ENCODE measurements around the gene TTLL11.

The TTLL11 gene

DNA sequence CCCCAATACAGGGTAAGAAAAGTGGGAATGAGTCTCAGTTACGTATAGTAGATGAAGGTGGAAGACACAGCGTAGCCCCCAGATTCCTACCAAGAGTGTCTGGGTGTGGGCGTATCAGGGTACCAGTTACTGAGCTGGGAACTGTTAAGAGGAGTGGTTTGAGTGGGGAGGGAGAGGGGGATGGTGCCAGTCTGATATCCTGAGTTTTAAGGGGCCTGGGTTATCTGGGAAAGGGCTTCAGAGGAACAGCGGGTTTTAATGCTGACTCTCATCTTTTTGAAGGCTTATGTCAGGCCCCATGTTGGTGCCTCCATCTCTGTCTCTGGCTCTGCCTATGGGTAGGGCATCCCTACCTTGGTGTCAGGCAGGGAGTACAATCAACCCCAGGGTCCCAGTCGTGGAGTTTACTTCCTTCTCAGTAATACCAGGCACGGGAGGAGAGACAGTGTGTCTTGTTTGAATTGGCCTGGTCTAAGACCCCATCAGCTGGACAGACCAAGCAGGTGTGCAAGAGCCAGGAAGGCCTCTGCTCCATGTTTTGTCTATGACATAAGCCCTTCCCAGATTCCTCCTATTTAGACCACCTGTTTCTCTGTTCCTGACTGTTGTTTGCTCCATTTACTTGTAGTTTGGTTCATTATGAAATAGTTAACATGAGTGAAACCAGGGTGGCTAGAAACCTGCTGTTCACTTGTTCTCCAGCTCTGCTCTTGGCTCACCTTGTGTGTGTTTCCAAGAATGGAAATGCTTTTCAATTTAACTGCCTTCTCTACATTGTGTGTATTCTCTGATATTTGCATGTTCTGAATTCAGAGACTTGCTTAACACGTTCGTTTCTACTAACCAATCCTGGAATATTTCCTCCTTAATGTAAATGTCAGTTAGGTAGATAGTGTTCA is 316.1 kb downstream of the TTLL11 start:
- no peak for DNase-seq (ENCODE audit: low read depth)
- H3K4me3 ChIP-seq (ENCODE audit: low read length): no peak overlapping the region
- no peak for TF ChIP-seq CTCF (conservative IDR thresholded peaks at IDR 0.05; ENCODE audit: low read depth, low read length)

DNA sequence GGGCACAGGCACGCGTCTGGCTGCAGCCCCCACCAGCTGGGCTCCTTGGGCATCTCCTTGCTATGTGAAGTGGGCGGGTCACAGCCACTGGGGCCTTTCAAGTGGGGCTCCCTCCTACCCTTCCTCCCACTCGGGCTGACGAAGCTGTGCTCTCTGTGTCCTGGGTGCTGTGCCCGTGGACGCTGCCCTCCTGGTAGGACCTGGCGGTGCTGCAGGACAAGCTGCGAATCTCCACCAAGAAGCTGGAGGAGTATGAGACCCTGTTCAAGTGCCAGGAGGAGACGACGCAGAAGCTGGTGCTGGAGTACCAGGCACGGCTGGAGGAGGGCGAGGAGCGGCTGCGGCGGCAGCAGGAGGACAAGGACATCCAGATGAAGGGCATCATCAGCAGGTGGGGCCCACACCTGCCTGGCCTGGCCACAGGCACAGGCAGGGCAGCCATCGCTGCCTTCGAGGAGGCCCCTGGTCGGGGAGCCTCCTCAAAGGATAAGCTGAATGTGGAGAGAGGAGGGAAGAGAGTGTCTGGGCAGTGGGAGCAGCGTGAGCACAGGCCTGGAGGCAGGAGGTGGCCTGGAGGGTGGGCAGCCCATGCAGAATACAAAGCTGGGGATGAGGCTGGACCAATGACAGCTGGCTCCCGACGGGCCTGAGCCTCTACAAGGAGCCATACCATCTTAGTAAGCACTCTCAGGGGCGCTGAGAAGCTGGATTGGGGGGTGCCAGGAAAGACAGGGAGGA is 316.9 kb downstream of the TTLL11 start:
- no peak for DNase-seq (ENCODE audit: low read depth)
- no peak for TF ChIP-seq CTCF (conservative IDR thresholded peaks at IDR 0.05; ENCODE audit: low read depth, low read length)
- no peak overlapping the region for H3K4me3 ChIP-seq (ENCODE audit: low read length)

DNA sequence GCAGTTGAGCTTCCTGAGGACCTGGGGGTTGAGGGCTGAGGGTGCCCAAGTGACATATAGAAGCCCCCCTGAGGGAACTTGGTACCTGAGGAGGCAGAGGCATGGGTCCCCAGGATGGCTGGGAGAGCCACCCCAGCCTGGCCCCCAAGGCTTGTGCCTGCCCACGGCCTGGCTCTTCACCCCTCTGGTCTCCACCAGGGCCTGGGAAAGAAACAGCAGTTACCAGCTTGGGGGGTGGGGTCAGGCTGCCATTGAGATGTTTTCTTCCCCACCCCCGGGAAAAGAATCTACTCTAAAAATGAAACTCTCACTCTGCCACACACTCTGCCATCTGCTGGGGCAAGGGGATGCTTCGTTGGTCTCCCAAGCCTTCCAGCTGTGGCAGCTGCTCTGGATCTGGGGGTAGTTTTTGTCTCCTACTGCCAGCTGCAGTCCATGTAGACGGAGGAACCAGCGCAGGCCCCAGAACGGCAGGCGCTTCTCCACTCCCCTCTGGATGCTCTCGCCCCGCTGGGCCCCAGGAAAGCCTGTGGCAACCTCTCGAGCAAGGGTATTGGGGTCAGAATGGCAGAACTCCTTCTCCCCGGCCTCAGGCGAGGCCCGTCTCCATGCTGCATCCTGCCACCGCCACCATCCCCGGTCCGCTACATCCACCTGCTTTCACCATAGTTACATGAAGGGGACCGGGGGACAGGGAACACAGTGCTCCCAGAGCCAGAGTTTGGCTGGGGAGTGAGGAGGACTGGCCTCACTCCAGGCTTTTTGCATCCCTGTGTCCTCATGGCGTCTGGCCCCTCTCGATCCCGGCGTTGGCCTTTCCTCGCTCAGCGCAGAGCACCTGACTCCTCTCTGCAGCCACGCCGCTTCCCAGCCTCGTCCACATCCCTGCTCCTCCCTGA is 318.1 kb downstream of the TTLL11 start:
- no peak overlapping the region for H3K4me3 ChIP-seq (ENCODE audit: low read length)
- no peak for TF ChIP-seq CTCF (conservative IDR thresholded peaks at IDR 0.05; ENCODE audit: low read depth, low read length)
- no peak for DNase-seq (ENCODE audit: low read depth)

DNA sequence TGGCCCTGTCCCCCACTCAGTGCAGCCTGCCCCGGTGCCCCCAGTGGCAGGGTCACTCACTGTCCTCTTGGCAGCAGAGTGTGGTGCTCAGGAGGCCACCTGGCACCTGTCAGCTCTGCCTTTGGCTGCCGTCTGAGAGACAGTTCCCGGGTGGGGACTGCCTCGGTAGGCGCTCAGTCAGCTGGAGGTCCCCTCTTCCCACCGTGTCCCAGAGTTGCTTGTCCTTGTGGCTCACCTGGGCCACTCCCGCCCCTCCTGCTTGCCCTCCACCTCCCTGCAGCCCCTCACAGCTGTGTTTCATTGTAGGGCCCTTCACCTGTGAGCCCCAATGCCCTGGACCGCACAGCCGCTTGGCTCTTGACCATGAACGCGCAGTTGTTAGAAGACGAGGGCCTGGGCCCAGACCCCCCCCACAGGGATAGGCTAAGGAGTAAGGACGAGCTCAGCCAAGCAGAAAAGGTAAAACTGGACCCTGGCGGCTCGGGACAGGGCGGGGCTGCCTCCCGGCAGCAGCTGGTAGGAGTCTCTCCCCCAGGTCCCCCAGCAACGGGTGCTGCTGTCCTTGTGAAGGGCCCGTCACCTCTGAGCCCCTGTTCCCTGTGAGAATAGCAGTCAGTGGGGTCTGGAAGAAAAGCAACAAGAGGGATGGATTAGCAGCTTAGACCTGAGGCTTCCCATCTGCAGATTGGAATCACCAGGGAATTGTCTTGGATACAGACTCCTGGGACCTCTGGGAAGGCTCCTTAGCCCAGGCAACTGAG is 319.0 kb downstream of the TTLL11 start:
- DNase-seq (ENCODE audit: low read depth): no peak
- no peak for TF ChIP-seq CTCF (conservative IDR thresholded peaks at IDR 0.05; ENCODE audit: low read depth, low read length)
- H3K4me3 ChIP-seq (ENCODE audit: low read length): no peak overlapping the region

DNA sequence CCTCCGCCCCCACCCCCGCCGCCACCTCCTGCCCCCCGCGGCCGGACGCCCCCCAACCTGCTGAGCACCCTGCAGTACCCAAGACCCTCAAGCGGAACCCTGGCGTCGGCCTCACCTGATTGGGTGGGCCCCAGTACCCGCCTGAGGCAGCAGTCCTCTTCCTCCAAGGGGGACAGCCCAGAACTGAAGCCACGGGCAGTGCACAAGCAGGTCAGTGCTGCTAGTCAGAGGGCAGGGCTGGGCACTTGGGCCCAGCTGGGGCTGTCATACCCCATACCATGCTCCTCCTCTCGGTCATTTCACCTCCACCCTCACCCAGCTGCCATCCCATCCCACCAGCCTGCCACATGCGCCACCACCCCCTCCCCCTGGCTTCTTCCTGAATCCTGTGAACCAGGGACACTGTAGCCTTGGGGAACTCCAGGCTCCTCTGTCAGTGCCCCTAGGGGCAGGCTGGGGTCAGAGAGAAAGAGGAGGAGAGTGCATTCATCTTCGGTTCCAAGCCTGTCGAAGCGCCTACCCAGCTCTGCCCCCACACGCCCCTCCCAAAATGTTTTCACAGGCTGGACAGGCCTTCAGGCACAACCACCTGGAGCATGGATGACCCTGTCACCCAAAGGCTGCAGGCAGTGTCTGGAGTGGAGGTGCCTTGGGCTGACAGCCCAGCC is 319.7 kb downstream of the TTLL11 start:
- no peak overlapping the region for H3K4me3 ChIP-seq (ENCODE audit: low read length)
- DNase-seq (ENCODE audit: low read depth): no peak
- TF ChIP-seq CTCF (conservative IDR thresholded peaks at IDR 0.05; ENCODE audit: low read depth, low read length): no peak

Data from retinal pigment epithelial cell (primary cell).